ENCODE measurements around the gene RRBP1.

DNA sequence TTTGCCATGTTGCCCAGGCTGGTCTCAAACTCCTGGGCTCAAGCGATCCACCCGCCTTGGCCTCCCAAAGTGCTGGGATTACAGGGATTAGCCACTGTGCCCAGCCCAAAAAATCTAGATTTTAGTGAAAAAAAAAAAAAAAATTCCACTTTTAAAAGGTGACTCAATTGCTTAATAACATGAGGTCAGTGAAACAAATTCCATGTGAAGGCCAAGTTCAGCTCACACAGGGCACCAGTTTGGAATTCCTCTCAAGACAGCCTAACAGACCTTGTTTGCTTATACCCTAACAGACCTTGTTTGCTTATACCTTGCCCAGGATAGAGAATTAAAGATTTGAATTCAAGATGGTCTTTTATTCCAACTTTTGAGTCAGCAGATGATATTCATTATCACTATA, 5.1 kb downstream of the RRBP1 start:
- TF ChIP-seq, protein P1, sequence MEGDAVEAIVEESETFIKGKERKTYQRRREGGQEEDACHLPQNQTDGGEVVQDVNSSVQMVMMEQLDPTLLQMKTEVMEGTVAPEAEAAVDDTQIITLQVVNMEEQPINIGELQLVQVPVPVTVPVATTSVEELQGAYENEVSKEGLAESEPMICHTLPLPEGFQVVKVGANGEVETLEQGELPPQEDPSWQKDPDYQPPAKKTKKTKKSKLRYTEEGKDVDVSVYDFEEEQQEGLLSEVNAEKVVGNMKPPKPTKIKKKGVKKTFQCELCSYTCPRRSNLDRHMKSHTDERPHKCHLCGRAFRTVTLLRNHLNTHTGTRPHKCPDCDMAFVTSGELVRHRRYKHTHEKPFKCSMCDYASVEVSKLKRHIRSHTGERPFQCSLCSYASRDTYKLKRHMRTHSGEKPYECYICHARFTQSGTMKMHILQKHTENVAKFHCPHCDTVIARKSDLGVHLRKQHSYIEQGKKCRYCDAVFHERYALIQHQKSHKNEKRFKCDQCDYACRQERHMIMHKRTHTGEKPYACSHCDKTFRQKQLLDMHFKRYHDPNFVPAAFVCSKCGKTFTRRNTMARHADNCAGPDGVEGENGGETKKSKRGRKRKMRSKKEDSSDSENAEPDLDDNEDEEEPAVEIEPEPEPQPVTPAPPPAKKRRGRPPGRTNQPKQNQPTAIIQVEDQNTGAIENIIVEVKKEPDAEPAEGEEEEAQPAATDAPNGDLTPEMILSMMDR (IDR thresholded peaks at IDR 0.05; ENCODE audit: low read length): no peak
- TF ChIP-seq EZH2 (optimal IDR thresholded peaks at IDR 0.05; ENCODE audit: low read depth, low read length) (no peak), EZH2phosphoT487 (IDR thresholded peaks at IDR 0.05; ENCODE audit: low read length) (no peak)
